Glutamatergic neuron (in vitro differentiated cells): ENCODE data around the gene LRRC25. TPM values are rescaled to one million over a fixed set of nuclear protein-coding genes. Genes with fewer than 3 reads are reported as not detected.
"Not testable (repeated sequence)": the region's sequence is repeated elsewhere in the genome, so short reads cannot be mapped to it uniquely, and the experiment has no call there.

ENCODE experiments used
- DNase-seq: peaks from one replicate; pipeline ENCODE4 v3.0.0; 2022
- H3K27ac Mint-ChIP-seq: one replicate; pipeline ENCODE4 v1.8.0; 2020; ENCODE audit warnings: mild to moderate bottlenecking, mixed read lengths, inconsistent platforms; ENCODE audit not compliant: unreplicated experiment
- H3K27me3 Mint-ChIP-seq: one replicate; pipeline ENCODE4 v1.8.0; 2020; ENCODE audit warnings: mild to moderate bottlenecking, moderate library complexity, mixed read lengths, inconsistent platforms; ENCODE audit not compliant: unreplicated experiment
- H3K36me3 Mint-ChIP-seq: one replicate; pipeline ENCODE4 v1.8.0; 2020; ENCODE audit warnings: mild to moderate bottlenecking, mixed read lengths, inconsistent platforms; ENCODE audit not compliant: unreplicated experiment
- H3K4me1 Mint-ChIP-seq: one replicate; pipeline ENCODE4 v1.8.0; 2020; ENCODE audit warnings: mild to moderate bottlenecking, low read depth, mixed read lengths, inconsistent platforms; ENCODE audit not compliant: unreplicated experiment
- H3K4me3 Mint-ChIP-seq: one replicate; pipeline ENCODE4 v1.8.0; 2020; ENCODE audit warnings: mild to moderate bottlenecking, mixed read lengths, inconsistent platforms; ENCODE audit not compliant: unreplicated experiment
- H3K9me3 Mint-ChIP-seq: one replicate; pipeline ENCODE4 v1.8.0; 2020; ENCODE audit warnings: mild to moderate bottlenecking, moderate library complexity, mixed read lengths, inconsistent platforms; ENCODE audit not compliant: unreplicated experiment
- CTCF ChIP-seq: fragments of 200-600 bp; sonication (generic); IDR thresholded peaks from one replicate; pipeline ENCODE4 v1.5.0; 2021; ENCODE audit not compliant: partially characterized antibody, unreplicated experiment
- total RNA-seq: library from RNA; stranded (reverse); fragmentation: NEBNext Ultra II Directional; extraction: Animal tissue kit (Norgen Biotek cat#: 25700); gene quantifications from one replicate; pipeline ENCODE4 v1.2.1, GENCODE V29; 2021; ENCODE audit not compliant: unreplicated experiment

LRRC25 gene
- total RNA-seq, 1 donor from 2014 or later = not detected

- Mint-ChIP-seq H3K9me3 (no peaks in the 10 kb centered on the region), H3K36me3 (peaks cover 16% of the 10 kb centered on the region), H3K27me3 (peaks cover 6% of the 10 kb centered on the region), H3K27ac (no peak overlapping the region), H3K4me1 (no peaks in the 10 kb centered on the region), H3K4me3 (no peak overlapping the region)
- no peak for DNase-seq
- TF ChIP-seq CTCF = no peak
These were observed 40.4 kb downstream of the LRRC25 start for GRCh38 chr19:18357041-18357440.

DNA sequence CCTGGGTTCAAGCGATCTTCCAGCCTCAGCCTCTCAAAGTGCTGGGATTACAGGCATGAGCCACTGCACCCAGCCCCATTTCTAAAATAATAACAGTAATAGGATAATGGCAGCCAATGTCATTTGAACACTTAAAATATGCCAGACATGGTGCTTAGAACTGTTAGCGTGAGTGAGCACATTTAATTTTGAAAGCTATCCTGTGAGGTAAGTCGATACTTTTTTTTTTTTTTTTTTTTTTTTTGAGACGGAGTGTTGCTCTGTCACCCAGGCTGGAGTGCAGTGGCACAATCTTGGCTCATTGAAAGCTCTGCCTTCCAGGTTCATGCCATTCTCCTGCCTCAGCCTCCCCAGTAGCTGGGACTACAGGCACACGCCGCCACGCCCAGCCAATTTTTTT, 42.7 kb downstream of the LRRC25 start:
- H3K27ac Mint-ChIP-seq = not testable (repeated sequence)
- H3K36me3 Mint-ChIP-seq = peaks cover 16% of the 10 kb centered on the region

GRCh38 chr19:18353378-18354005, 43.9 kb downstream of the LRRC25 start:
- Mint-ChIP-seq H3K27me3 (peaks cover 4% of the 10 kb centered on the region), H3K36me3 (peaks cover 11% of the 10 kb centered on the region), H3K4me3 (no peak overlapping the region), H3K27ac (no peak overlapping the region), H3K4me1 (no peaks in the 10 kb centered on the region), H3K9me3 (no peaks in the 10 kb centered on the region)
- no peak for DNase-seq
- TF ChIP-seq CTCF = no peak

More for the DNA sequence above, 42.7 kb downstream of the LRRC25 start:
- H3K27me3 Mint-ChIP-seq, DNase-seq, H3K9me3 Mint-ChIP-seq, H3K4me1 Mint-ChIP-seq, H3K4me3 Mint-ChIP-seq: not testable (repeated sequence)

- Mint-ChIP-seq H3K27ac (no peak overlapping the region), H3K9me3 (peaks cover 2% of the 10 kb centered on the region), H3K36me3 (peaks cover 8% of the 10 kb centered on the region)
These were observed 45.9 kb downstream of the LRRC25 start for GRCh38 chr19:18351544-18351943.

GRCh38 chr19:18350490-18350889, 46.9 kb downstream of the LRRC25 start:
- H3K36me3 Mint-ChIP-seq = peaks cover 8% of the 10 kb centered on the region
- no peak overlapping the region for H3K27ac Mint-ChIP-seq
- no peak for DNase-seq
- TF ChIP-seq CTCF = no peak
- H3K4me3 Mint-ChIP-seq = no peak overlapping the region
- H3K9me3 Mint-ChIP-seq = peaks cover 2% of the 10 kb centered on the region
- H3K27me3 Mint-ChIP-seq = peaks cover 2% of the 10 kb centered on the region
- H3K4me1 Mint-ChIP-seq = no peaks in the 10 kb centered on the region

More at GRCh38 chr19:18351544-18351943, 45.9 kb downstream of the LRRC25 start:
- no peak for TF ChIP-seq CTCF
- Mint-ChIP-seq H3K27me3 (peaks cover 4% of the 10 kb centered on the region), H3K4me3 (no peak overlapping the region), H3K4me1 (no peaks in the 10 kb centered on the region)
- no peak for DNase-seq
